ENCODE measurements around the gene ZBTB46.

Gene ZBTB46

GRCh38 chr20:63795178-63795830, 35.8 kb downstream of the ZBTB46 start:
- TF ChIP-seq, protein P1, sequence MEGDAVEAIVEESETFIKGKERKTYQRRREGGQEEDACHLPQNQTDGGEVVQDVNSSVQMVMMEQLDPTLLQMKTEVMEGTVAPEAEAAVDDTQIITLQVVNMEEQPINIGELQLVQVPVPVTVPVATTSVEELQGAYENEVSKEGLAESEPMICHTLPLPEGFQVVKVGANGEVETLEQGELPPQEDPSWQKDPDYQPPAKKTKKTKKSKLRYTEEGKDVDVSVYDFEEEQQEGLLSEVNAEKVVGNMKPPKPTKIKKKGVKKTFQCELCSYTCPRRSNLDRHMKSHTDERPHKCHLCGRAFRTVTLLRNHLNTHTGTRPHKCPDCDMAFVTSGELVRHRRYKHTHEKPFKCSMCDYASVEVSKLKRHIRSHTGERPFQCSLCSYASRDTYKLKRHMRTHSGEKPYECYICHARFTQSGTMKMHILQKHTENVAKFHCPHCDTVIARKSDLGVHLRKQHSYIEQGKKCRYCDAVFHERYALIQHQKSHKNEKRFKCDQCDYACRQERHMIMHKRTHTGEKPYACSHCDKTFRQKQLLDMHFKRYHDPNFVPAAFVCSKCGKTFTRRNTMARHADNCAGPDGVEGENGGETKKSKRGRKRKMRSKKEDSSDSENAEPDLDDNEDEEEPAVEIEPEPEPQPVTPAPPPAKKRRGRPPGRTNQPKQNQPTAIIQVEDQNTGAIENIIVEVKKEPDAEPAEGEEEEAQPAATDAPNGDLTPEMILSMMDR (IDR thresholded peaks at IDR 0.05; ENCODE audit: low read depth, low read length): no peak
- in situ Hi-C loops (cut with HindIII; ENCODE audit: low sequenced_read_pairs): no loop called here
- no peak overlapping the region for H3K4me3 ChIP-seq (ENCODE audit: low read depth, low read length)
- DNase-seq (ENCODE audit: low read depth, low spot score): no peak

DNA sequence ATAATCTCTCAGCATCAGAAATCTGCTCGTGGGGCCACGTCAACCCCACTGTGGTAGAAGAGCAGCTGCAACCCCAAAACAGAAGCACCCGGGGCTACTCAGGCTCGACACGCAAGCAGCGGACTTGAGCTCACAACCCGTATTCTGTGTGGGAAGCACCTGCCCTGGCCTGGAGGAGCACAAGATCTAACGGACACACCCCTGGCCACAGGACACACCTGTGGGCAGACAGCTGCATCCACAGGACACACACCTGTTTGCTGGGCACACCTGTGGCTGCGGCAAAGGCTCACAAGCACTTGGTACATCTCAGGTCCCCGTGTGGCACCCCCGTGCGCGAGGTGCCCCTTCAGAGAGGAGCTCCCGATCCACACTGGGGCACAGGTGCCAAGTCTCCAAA, 36.5 kb downstream of the ZBTB46 start:
- no peak for DNase-seq (ENCODE audit: low read depth, low spot score)
- in situ Hi-C loops (cut with HindIII; ENCODE audit: low sequenced_read_pairs): no loop called here
- H3K4me3 ChIP-seq (ENCODE audit: low read depth, low read length): no peak overlapping the region
- TF ChIP-seq, protein P1 (IDR thresholded peaks at IDR 0.05; ENCODE audit: low read depth, low read length): no peak

GRCh38 chr20:63792866-63793265, 38.2 kb downstream of the ZBTB46 start:
- DNase-seq (ENCODE audit: low read depth, low spot score): no peak
- H3K4me3 ChIP-seq (ENCODE audit: low read depth, low read length): no peak overlapping the region
- in situ Hi-C loops (cut with HindIII; ENCODE audit: low sequenced_read_pairs): no loop called here
- TF ChIP-seq, protein P1 (IDR thresholded peaks at IDR 0.05; ENCODE audit: low read depth, low read length): no peak

- DNase-seq (ENCODE audit: low read depth, low spot score): no peak
- no peak overlapping the region for H3K4me3 ChIP-seq (ENCODE audit: low read depth, low read length)
- in situ Hi-C loops (cut with HindIII; ENCODE audit: low sequenced_read_pairs): no loop called here
- TF ChIP-seq, protein P1 (IDR thresholded peaks at IDR 0.05; ENCODE audit: low read depth, low read length): no peak
These were observed 39.4 kb downstream of the ZBTB46 start for GRCh38 chr20:63791497-63792156.

- no peak overlapping the region for H3K4me3 ChIP-seq (ENCODE audit: low read depth, low read length)
- in situ Hi-C loops (cut with HindIII; ENCODE audit: low sequenced_read_pairs): no loop called here
- TF ChIP-seq, protein P1 (IDR thresholded peaks at IDR 0.05; ENCODE audit: low read depth, low read length): no peak
- no peak for DNase-seq (ENCODE audit: low read depth, low spot score)
These were observed 40.4 kb downstream of the ZBTB46 start for GRCh38 chr20:63790572-63791168.

- no peak for DNase-seq (ENCODE audit: low read depth, low spot score)
- TF ChIP-seq, protein P1 (IDR thresholded peaks at IDR 0.05; ENCODE audit: low read depth, low read length): no peak
- no peak overlapping the region for H3K4me3 ChIP-seq (ENCODE audit: low read depth, low read length)
- in situ Hi-C loops (cut with HindIII; ENCODE audit: low sequenced_read_pairs): no loop called here
These were observed 41.1 kb downstream of the ZBTB46 start for GRCh38 chr20:63789836-63790571.
